GM12874 (cell line): ENCODE data around the gene RECQL5.

Experiments used
- TF ChIP-seq, protein P1 (sequence below): IDR thresholded peaks from 2 replicates; pipeline ENCODE4 v1.5.1; 2011; ENCODE audit warnings: low read depth, mild to moderate bottlenecking, control low read depth, low read length, moderate library complexity; ENCODE audit not compliant: insufficient read depth

Gene RECQL5

DNA sequence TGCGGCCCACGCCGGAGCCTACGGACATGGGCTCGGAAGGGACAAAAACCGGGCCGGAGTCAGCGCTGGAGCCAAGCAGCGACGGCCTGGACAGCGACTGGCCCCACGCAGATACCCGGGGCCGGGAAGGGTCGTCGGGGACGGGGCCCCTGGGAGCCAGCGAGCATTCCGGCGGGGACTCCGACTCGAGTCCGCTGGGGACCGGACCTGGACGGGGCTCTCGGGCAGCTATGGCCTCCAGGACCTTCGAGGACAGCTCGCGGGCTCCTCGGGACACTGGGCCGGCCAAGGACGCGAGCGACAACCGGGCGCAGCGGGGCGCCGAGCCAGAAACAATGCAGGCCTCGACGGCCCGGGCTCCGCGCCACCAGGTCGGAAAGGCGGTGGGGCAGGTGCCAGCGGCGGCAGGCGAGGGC lies 78.3 kb downstream of the RECQL5 start:
- TF ChIP-seq, protein P1, sequence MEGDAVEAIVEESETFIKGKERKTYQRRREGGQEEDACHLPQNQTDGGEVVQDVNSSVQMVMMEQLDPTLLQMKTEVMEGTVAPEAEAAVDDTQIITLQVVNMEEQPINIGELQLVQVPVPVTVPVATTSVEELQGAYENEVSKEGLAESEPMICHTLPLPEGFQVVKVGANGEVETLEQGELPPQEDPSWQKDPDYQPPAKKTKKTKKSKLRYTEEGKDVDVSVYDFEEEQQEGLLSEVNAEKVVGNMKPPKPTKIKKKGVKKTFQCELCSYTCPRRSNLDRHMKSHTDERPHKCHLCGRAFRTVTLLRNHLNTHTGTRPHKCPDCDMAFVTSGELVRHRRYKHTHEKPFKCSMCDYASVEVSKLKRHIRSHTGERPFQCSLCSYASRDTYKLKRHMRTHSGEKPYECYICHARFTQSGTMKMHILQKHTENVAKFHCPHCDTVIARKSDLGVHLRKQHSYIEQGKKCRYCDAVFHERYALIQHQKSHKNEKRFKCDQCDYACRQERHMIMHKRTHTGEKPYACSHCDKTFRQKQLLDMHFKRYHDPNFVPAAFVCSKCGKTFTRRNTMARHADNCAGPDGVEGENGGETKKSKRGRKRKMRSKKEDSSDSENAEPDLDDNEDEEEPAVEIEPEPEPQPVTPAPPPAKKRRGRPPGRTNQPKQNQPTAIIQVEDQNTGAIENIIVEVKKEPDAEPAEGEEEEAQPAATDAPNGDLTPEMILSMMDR, result no peak

DNA sequence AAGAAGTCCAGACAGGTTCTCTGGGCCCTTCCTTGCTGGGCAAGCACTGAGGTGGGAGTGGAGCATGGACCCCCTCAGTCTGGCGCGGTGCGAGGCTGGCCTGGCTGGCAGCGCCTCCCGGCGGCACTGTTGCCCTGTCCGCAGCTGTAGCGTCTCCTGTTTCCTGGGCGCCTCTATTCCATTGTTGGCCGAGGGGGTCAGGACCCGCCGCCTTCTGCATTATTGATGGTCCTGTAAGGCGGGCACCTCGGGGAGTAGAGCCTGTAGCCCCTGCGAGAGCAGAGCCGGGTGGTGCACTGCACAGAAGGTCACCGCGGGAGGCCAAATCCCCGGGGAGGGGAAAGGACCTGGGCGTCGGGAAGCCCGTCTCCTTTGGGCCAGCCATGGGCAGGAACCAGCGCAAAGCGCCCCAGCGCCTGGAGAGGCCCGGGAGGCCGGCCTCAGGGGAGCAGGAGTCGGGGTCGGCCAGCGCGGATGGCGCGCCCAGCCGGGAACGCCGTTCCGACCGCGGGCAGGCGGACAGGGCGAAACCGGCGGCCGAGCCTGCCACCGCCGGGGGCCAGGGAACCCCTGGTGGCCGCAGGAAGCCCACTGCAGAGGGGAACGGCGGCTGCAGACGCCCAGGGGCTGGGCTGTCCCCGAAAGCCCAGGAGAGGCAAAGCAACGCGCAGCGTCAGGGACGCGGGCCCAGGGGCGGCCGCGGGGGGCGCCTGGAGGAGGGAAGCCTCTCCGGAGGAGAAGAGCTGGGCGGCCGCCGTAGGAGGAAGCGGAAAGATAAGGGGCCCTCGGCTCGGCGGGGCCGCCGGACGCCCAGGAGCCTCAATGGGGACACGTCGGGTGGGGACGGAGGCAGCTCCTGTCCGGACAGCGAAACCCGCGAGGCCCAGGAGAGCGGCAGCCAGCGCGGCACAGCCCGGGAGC lies 79.0 kb downstream of the RECQL5 start, which contains the start of gene MYO15B:
MYO15B (plus strand) TSS at position 126 of the 921 bp plus-strand sequence; CDS start at position 384, 258 bp downstream.
- TF ChIP-seq, protein P1, result peak; percentile 28

DNA sequence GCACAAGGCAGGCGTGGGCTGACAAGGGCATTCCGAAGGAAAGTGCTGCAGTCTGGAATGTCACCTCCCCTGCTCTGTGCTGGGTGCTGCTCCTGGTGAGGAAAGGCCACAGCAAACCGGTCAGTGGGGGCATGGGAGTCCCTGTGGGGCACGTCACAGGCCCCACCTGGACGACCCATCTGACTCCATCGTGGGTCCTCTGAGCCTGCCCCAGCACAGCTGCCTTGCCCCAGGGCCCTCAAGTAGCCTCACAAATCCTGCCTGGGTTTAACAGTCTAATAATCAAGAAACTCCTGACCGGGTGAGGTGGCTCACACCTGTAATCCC lies 82.1 kb downstream of the RECQL5 start:
- TF ChIP-seq, protein P1, result no peak
